ENCODE data around the gene IBA57. TPM values are rescaled to one million over a fixed set of nuclear protein-coding genes. Genes with fewer than 3 reads are reported as not detected.

The IBA57 gene
- total RNA-seq, 1 donor from 2014 or later: 55.6 TPM

DNA sequence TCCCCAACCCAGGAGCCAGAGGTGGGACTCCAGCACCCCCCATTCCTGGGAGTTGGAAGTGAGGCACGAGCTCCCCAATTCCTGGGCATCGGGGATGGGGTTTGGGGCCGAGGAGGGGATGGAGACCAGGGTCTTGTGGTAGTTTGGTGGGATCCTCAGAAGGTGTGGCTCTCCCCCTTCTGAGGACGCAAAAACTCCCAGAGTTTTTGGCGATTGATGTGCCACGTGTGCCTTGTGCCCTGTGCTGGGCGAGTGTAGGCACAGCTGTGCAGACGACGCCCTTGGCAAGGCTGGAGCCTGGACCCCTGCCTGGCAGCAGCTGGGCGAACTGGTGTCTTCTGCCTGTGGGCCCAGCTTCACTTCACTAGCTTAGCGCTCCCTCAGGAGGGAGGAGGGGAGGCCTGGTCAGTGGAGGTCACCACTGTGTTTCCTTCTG lies 22.9 kb upstream of the IBA57 start:
- no peak for DNase-seq (ENCODE audit: low spot score in 2 of 2)
- no peaks in the 10 kb centered on the region for H3K9me3 ChIP-seq
- peaks cover 18 to 34% of the 10 kb centered on the region in 2 donors for H3K4me1 ChIP-seq
- no peak overlapping the region for H3K27ac ChIP-seq
- peaks cover 18 to 28% of the 10 kb centered on the region in 2 donors for H3K36me3 ChIP-seq
- TF ChIP-seq, protein P1, sequence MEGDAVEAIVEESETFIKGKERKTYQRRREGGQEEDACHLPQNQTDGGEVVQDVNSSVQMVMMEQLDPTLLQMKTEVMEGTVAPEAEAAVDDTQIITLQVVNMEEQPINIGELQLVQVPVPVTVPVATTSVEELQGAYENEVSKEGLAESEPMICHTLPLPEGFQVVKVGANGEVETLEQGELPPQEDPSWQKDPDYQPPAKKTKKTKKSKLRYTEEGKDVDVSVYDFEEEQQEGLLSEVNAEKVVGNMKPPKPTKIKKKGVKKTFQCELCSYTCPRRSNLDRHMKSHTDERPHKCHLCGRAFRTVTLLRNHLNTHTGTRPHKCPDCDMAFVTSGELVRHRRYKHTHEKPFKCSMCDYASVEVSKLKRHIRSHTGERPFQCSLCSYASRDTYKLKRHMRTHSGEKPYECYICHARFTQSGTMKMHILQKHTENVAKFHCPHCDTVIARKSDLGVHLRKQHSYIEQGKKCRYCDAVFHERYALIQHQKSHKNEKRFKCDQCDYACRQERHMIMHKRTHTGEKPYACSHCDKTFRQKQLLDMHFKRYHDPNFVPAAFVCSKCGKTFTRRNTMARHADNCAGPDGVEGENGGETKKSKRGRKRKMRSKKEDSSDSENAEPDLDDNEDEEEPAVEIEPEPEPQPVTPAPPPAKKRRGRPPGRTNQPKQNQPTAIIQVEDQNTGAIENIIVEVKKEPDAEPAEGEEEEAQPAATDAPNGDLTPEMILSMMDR (IDR thresholded peaks at IDR 0.05): no peak
- intact Hi-C loops (cut with DNase I): no loop called here
- H3K27me3 ChIP-seq: no peaks in the 10 kb centered on the region
- H3K4me3 ChIP-seq: peak overlapping the region in 1 of 2 donors; percentile 79

DNA sequence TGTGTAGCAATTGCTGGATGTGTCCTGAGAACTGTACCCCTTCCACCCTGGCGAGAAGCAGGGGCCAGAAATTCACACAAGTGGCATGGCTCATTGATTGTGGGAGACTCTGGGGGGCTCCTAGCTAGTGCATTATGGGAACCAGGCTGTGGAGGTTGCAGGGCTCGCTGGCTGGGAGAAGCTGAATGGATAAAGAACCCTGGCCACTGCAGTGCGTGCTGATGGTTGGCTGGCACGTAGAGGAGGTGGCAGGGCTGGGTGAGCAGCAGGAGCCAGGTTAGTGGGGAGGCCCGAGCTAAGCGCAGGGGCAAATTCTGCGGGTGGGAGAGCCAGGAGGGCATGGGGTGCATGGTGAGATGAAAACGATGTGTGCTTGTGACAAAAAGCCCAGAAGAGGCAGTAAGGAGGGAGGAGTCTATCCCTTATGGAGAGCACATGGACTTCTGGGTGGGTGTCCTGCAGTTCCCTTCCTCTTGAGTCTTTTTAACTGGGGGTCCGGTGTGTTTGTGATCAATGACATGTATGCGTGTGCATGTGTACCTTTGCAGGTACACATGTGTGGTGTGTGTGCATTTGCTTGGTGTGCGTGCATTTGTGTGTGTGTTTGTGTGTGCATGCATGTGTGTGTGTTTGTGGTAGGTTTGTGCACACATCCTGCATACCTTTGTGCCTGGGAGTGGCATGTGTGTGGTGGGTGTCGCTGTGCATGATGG lies 22.0 kb upstream of the IBA57 start:
- Histone ChIP-seq H3K36me3 (peaks cover 27 to 38% of the 10 kb centered on the region in 2 donors), H3K4me1 (peaks cover 18 to 34% of the 10 kb centered on the region in 2 donors), H3K9me3 (no peaks in the 10 kb centered on the region), H3K27me3 (no peaks in the 10 kb centered on the region), H3K4me3 (no peak overlapping the region), H3K27ac (no peak overlapping the region)
- intact Hi-C loops (cut with DNase I): no loop called here
- TF ChIP-seq, protein P1 (IDR thresholded peaks at IDR 0.05): no peak
- DNase-seq (ENCODE audit: low spot score in 2 of 2): no peak

GRCh38 chr1:228144193-228144992 lies 21.2 kb upstream of the IBA57 start:
- intact Hi-C loops (cut with DNase I): no loop called here
- DNase-seq (ENCODE audit: low spot score in 2 of 2): no peak
- H3K27me3 ChIP-seq: no peaks in the 10 kb centered on the region
- peaks cover 29 to 38% of the 10 kb centered on the region in 2 donors for H3K36me3 ChIP-seq
- no peak overlapping the region for H3K4me3 ChIP-seq
- H3K27ac ChIP-seq: no peak overlapping the region
- no peaks in the 10 kb centered on the region for H3K9me3 ChIP-seq
- peaks cover 18 to 39% of the 10 kb centered on the region in 2 donors for H3K4me1 ChIP-seq
- TF ChIP-seq, protein P1 (IDR thresholded peaks at IDR 0.05): no peak

DNA sequence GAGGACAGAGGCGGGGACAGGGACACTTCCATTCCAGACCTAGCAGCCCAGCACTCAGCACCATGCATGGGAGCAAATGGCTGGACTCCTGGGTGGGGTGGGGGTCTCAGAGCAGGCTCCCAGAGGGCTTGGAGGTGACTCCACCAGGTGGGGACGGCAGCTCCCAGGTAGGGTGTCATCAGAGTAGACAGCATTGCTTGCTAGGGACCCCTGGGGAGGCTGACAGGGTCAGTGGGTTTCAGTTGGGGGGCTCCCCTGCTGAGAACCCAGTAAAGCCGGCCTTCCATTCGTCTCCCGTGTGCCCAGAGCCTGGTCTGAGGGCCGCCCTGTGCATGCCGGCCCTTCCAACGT lies 20.6 kb upstream of the IBA57 start:
- Histone ChIP-seq H3K9me3 (no peaks in the 10 kb centered on the region), H3K27me3 (no peaks in the 10 kb centered on the region), H3K36me3 (peaks cover 29 to 38% of the 10 kb centered on the region in 2 donors), H3K4me1 (peaks cover 21 to 44% of the 10 kb centered on the region in 2 donors), H3K27ac (peak overlapping the region in 1 of 2 donors; percentile 27), H3K4me3 (no peak overlapping the region)
- TF ChIP-seq, protein P1 (IDR thresholded peaks at IDR 0.05): no peak
- intact Hi-C loops (cut with DNase I): no loop called here
- no peak for DNase-seq (ENCODE audit: low spot score in 2 of 2)

DNA sequence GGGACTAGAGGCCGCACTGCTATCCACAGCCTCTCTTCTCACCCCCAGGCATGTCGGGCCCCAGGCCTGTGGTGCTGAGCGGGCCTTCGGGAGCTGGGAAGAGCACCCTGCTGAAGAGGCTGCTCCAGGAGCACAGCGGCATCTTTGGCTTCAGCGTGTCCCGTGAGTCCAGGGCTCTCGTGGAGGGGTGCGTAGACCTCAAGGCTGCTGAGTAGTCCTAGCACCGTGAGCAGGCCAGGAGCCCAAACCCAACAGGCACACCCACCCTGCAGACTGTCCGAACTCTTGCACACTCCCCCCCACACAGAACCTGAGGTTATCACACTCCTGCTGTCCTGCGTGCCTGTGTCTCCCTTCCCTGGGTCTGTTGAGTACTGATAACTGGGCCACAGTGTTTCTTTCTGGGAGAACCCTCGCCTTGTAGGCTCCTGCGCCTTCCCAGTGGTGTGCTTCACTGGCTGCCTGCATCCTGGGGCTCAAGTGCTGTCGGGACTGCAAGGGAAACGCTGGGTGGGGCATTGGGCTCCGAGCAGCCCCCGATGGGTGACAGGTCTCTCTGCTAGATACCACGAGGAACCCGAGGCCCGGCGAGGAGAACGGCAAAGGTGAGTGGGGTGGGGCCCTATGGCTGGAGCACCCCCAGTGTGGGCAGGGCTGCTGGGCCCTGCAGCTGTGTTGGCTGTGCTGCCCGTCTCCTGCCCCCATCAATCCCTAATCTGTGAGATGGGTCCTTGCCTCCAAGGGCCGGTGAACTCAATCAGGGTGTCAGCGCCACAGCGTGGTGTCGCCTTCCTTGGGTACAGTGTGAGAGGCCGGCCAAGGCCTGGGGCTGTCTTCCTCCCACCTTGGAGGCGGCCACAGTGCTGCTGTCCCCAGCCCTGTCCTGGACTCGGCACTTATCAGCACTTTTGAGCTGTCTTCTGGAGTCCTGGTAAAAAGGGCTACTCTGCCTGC lies 19.9 kb upstream of the IBA57 start:
- TF ChIP-seq, protein P1 (IDR thresholded peaks at IDR 0.05): no peak
- no peak overlapping the region for H3K4me3 ChIP-seq
- H3K4me1 ChIP-seq: peaks cover 26 to 51% of the 10 kb centered on the region in 2 donors
- no peaks in the 10 kb centered on the region for H3K27me3 ChIP-seq
- no peak overlapping the region for H3K27ac ChIP-seq
- H3K36me3 ChIP-seq: peaks cover 29 to 38% of the 10 kb centered on the region in 2 donors
- DNase-seq (ENCODE audit: low spot score in 2 of 2): peak in 1 of 2 donors; percentile 62
- intact Hi-C loops (cut with DNase I): no loop called here
- no peaks in the 10 kb centered on the region for H3K9me3 ChIP-seq
